WERI-Rb-1 (cell line): ENCODE results near the gene XPOT.

Experiments
- DNase-seq: peaks from one replicate; pipeline ENCODE4 v3.0.0-alpha.2; 2020
- H3K27ac ChIP-seq: fragments of 250-450 bp; sonication (Bioruptor Pico); 2 replicates; pipeline ENCODE4 v1.5.1; 2020; ENCODE audit warnings: mild to moderate bottlenecking, moderate library complexity
- H3K27me3 ChIP-seq: fragments of 250-450 bp; sonication (Bioruptor Pico); 2 replicates; pipeline ENCODE4 v1.5.1; 2021; ENCODE audit warnings: mild to moderate bottlenecking, low read depth, moderate library complexity; ENCODE audit not compliant: insufficient read depth, severe bottlenecking
- H3K36me3 ChIP-seq: fragments of 250-450 bp; sonication (Bioruptor Pico); 2 replicates; pipeline ENCODE4 v1.5.1; 2020; ENCODE audit warnings: mild to moderate bottlenecking, moderate library complexity
- H3K4me3 ChIP-seq: 2 replicates; pipeline ENCODE4 v1.5.1; 2011; ENCODE audit warnings: low read depth, mild to moderate bottlenecking, control low read depth, low read length
- H3K9me3 ChIP-seq: fragments of 250-450 bp; sonication (Bioruptor Pico); 2 replicates; pipeline ENCODE4 v1.5.1; 2021; ENCODE audit warnings: mild to moderate bottlenecking, moderate library complexity; ENCODE audit not compliant: severe bottlenecking
- CTCF ChIP-seq: IDR thresholded peaks from 2 replicates; pipeline ENCODE4 v1.5.1; 2011; ENCODE audit warnings: low read depth, mild to moderate bottlenecking, control low read depth, inconsistent platforms, low read length

Gene XPOT

DNA sequence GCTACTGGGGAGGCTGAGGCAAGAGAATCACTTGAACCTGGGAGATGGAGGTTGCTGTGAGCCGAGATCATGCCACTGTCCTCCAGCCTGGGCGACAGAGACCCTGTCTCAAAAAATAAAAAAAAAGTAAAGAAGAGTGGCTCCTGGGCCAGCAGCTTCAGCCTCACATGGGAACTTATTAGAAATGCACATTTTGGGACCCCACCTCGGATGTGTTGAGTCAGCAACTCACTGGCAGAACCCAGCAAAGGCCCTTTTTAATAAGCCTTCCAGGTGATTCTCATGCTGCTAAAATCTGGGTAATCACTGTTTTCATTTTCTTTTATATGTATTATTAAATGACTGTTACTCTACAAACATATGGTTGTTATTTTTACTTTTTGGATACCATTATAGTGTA, 89.3 kb downstream of the XPOT start:
- no peaks in the 10 kb centered on the region for H3K27me3 ChIP-seq
- H3K36me3 ChIP-seq: peaks cover 57% of the 10 kb centered on the region
- no peak overlapping the region for H3K4me3 ChIP-seq
- no peak overlapping the region for H3K27ac ChIP-seq
- no peaks in the 10 kb centered on the region for H3K9me3 ChIP-seq
- TF ChIP-seq CTCF: no peak
- no peak for DNase-seq

DNA sequence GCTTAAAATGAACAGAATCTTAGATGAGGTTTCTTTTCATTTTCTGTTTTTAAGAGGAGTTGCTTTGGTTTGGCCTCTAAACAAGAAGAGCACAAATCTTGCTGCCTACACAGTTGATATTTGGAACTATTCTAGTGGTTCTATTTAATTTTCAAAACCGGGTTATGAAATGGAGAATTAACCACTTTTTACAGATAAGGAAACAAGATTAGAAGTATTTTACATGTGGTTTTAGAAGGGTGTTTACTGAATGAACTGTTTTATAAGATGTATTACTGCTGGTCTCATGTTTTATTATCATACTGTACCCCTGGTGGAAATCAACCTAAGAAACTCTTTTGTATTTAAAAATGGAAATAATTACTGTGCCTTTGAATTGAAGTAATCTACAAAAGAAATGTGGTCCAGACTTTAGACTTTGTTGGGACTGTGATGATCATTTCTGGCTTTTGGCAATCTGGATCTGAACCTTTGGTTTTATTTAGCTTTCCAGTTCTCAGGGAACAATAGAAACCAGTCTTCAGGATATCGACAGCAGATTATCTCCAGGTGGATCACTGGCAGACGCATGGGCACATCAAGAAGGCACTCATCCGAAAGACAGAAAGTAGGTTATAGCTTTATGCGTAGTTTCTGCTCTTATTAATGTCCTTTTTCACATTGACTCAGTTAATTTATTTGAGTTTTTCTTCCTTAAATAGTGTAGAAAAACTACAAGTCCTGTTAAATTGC, 91.0 kb downstream of the XPOT start:
- H3K4me3 ChIP-seq: no peak overlapping the region
- H3K9me3 ChIP-seq: no peaks in the 10 kb centered on the region
- DNase-seq: no peak
- H3K27ac ChIP-seq: no peak overlapping the region
- TF ChIP-seq CTCF: no peak
- H3K36me3 ChIP-seq: peaks cover 54% of the 10 kb centered on the region
- H3K27me3 ChIP-seq: no peaks in the 10 kb centered on the region

GRCh38 chr12:64496839-64497400, 92.7 kb downstream of the XPOT start:
- DNase-seq: no peak
- Histone ChIP-seq H3K4me3 (no peak overlapping the region), H3K9me3 (no peaks in the 10 kb centered on the region), H3K27me3 (no peaks in the 10 kb centered on the region), H3K36me3 (peaks cover 41% of the 10 kb centered on the region), H3K27ac (no peak overlapping the region)
- no peak for TF ChIP-seq CTCF

DNA sequence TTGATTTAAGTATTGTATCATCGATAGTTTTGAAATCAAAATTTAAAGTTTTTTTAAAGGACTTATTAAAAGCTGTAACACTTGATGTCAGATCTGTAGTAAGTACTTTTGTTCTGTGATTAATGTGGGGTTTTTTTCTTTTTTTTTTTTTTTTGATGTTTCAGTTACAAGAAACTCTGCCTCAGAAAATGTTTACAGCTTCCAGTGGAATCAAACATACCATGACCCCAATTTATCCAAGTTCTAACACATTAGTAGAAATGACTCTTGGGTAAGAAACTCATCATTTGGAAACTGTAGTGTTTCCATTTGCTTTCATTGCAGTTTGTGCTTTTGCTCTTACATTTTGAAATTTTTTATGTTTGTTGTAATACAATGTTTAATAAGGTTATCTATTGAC, 93.3 kb downstream of the XPOT start:
- Histone ChIP-seq H3K9me3 (no peaks in the 10 kb centered on the region), H3K27ac (no peak overlapping the region), H3K36me3 (peaks cover 36% of the 10 kb centered on the region), H3K4me3 (no peak overlapping the region), H3K27me3 (no peaks in the 10 kb centered on the region)
- TF ChIP-seq CTCF: no peak
- DNase-seq: no peak

DNA sequence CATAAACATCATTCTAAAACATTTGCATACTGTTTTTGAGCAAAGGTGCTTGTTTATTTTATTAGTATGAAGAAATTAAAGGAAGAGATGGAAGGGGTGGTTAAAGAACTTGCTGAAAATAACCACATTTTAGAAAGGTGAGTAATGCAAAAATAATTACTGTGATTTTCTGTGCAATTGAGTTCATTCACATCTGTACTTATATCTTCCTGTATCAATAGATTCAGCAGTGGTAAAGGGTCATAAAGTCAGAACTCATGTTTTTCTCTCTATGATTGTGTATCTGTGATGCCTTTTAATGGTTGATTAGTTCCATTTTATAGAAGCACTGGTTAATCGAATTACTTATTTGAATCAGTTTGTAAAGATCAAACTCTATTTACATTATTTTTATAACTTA, 93.7 kb downstream of the XPOT start:
- Histone ChIP-seq H3K9me3 (no peaks in the 10 kb centered on the region), H3K36me3 (peaks cover 35% of the 10 kb centered on the region), H3K27ac (no peak overlapping the region), H3K4me3 (no peak overlapping the region), H3K27me3 (no peaks in the 10 kb centered on the region)
- no peak for TF ChIP-seq CTCF
- no peak for DNase-seq

DNA sequence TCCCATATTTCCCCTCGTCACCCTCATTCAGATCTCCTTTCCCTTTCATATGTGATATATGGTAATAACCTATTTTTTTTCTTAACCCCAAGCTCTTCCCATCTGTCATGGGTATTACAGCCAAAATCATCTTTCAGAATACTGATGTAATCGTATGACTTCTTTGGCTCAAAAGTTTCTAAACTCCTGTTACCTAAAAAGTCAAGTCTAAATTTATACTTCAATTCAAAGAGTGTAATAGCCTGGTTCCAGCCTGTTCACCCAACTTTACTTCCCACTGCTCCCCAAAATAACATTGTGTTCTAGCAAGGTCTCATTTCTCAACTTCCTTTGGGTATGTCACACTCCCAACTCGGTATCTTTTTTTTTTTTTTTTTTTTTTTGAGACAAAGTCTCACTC, 96.2 kb downstream of the XPOT start:
- H3K27me3 ChIP-seq: no peaks in the 10 kb centered on the region
- no peak for TF ChIP-seq CTCF
- DNase-seq: no peak
- no peaks in the 10 kb centered on the region for H3K9me3 ChIP-seq
- no peak overlapping the region for H3K27ac ChIP-seq
- no peak overlapping the region for H3K4me3 ChIP-seq
- H3K36me3 ChIP-seq: peaks cover 29% of the 10 kb centered on the region
